ENCODE results near the gene CCDC97. TPM values are rescaled to one million over a fixed set of nuclear protein-coding genes. Genes with fewer than 3 reads are reported as not detected.

Gene CCDC97
- total RNA-seq, 1 donor: 9.0 TPM

DNA sequence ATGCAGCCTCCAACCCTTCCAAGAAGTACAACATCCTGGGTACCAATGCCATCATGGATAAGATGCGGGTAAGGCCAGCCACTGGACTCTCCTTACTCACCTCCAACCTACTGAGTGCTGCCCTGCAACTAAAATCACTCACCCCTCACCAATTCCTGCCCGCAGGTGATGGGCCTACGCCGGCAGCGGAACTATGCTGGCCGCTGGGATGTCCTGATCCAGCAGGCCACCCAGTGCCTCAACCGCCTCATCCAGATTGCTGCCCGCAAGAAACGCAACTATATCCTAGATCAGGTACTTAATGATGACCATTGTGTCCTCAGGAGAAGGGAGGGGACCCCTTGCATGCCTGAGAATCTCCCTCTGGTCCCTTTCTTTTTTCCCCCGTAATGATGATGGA is 15.6 kb upstream of the CCDC97 start:
- TF ChIP-seq, protein P1, sequence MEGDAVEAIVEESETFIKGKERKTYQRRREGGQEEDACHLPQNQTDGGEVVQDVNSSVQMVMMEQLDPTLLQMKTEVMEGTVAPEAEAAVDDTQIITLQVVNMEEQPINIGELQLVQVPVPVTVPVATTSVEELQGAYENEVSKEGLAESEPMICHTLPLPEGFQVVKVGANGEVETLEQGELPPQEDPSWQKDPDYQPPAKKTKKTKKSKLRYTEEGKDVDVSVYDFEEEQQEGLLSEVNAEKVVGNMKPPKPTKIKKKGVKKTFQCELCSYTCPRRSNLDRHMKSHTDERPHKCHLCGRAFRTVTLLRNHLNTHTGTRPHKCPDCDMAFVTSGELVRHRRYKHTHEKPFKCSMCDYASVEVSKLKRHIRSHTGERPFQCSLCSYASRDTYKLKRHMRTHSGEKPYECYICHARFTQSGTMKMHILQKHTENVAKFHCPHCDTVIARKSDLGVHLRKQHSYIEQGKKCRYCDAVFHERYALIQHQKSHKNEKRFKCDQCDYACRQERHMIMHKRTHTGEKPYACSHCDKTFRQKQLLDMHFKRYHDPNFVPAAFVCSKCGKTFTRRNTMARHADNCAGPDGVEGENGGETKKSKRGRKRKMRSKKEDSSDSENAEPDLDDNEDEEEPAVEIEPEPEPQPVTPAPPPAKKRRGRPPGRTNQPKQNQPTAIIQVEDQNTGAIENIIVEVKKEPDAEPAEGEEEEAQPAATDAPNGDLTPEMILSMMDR (IDR thresholded peaks at IDR 0.05; ENCODE audit: extremely low read depth, low read depth, low read length): no peak
- H3K4me2 ChIP-seq (ENCODE audit: insufficient read depth, low read length): no peak overlapping the region
- H3K9me3 ChIP-seq (ENCODE audit: low read depth, low read length): no peaks in the 10 kb centered on the region
- H3K27me3 ChIP-seq (ENCODE audit: insufficient read depth, low read length): no peaks in the 10 kb centered on the region
- H3K4me3 ChIP-seq (ENCODE audit: insufficient read depth, low read length): no peak overlapping the region
- peaks cover 94% of the 10 kb centered on the region for H3K36me3 ChIP-seq (ENCODE audit: insufficient read depth, low read length)
- peaks cover 26% of the 10 kb centered on the region for H3K4me1 ChIP-seq (ENCODE audit: insufficient read depth, low read length)
- no peak overlapping the region for H3K27ac ChIP-seq (ENCODE audit: low read depth, low read length)
- peaks cover 17% of the 10 kb centered on the region for H4K20me1 ChIP-seq (ENCODE audit: insufficient read depth, low read length)
- H2AFZ ChIP-seq (ENCODE audit: low read length): no peak overlapping the region
- peaks cover 49% of the 10 kb centered on the region for H3K79me2 ChIP-seq (ENCODE audit: insufficient read depth, low read length)
- no peak for DNase-seq (ENCODE audit: insufficient read length, low spot score, missing footprints)

- Histone ChIP-seq H3K27ac (ENCODE audit: low read depth, low read length) (peak overlapping the region; percentile 99), H3K4me1 (ENCODE audit: insufficient read depth, low read length) (peaks cover 34% of the 10 kb centered on the region), H3K4me3 (ENCODE audit: insufficient read depth, low read length) (no peak overlapping the region), H3K9me3 (ENCODE audit: low read depth, low read length) (no peaks in the 10 kb centered on the region), H2AFZ (ENCODE audit: low read length) (no peak overlapping the region), H3K4me2 (ENCODE audit: insufficient read depth, low read length) (no peak overlapping the region), H3K79me2 (ENCODE audit: insufficient read depth, low read length) (peaks cover 45% of the 10 kb centered on the region), H4K20me1 (ENCODE audit: insufficient read depth, low read length) (peaks cover 19% of the 10 kb centered on the region), H3K27me3 (ENCODE audit: insufficient read depth, low read length) (no peaks in the 10 kb centered on the region), H3K36me3 (ENCODE audit: insufficient read depth, low read length) (peaks cover 90% of the 10 kb centered on the region)
- DNase-seq (ENCODE audit: insufficient read length, low spot score, missing footprints): no peak
- TF ChIP-seq, protein P1 (IDR thresholded peaks at IDR 0.05; ENCODE audit: extremely low read depth, low read depth, low read length): no peak
Measured at GRCh38 chr19:41295499-41295898, 14.5 kb upstream of the CCDC97 start.

DNA sequence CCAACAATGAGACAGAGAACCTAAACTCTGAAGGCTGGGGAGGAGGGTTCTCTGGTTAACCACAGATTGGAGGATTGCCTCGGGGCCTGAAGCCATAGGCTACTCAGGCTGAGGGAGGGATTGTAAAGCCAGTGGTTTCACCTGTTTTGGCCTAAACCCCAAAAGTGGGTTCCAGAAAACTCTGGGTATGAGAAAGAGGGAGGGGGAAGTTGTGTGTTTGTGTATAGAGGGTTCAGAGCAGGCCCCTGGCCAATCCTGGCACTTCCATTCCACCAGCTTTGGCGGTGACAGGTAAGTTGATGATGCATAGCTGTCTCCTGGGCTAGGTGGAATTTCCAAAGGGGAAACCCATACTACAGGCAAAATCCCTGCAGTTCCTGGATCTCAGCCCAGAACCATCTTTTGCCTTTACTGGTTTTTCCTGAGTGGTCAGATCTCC is 13.5 kb upstream of the CCDC97 start:
- Histone ChIP-seq H3K36me3 (ENCODE audit: insufficient read depth, low read length) (peaks cover 92% of the 10 kb centered on the region), H3K4me2 (ENCODE audit: insufficient read depth, low read length) (no peak overlapping the region), H3K27me3 (ENCODE audit: insufficient read depth, low read length) (no peaks in the 10 kb centered on the region), H4K20me1 (ENCODE audit: insufficient read depth, low read length) (peaks cover 20% of the 10 kb centered on the region), H3K9me3 (ENCODE audit: low read depth, low read length) (no peaks in the 10 kb centered on the region), H3K27ac (ENCODE audit: low read depth, low read length) (peak overlapping the region; percentile 99), H3K4me3 (ENCODE audit: insufficient read depth, low read length) (no peak overlapping the region), H3K79me2 (ENCODE audit: insufficient read depth, low read length) (peaks cover 50% of the 10 kb centered on the region), H2AFZ (ENCODE audit: low read length) (no peak overlapping the region), H3K4me1 (ENCODE audit: insufficient read depth, low read length) (peaks cover 34% of the 10 kb centered on the region)
- TF ChIP-seq, protein P1 (IDR thresholded peaks at IDR 0.05; ENCODE audit: extremely low read depth, low read depth, low read length): no peak
- DNase-seq (ENCODE audit: insufficient read length, low spot score, missing footprints): no peak

DNA sequence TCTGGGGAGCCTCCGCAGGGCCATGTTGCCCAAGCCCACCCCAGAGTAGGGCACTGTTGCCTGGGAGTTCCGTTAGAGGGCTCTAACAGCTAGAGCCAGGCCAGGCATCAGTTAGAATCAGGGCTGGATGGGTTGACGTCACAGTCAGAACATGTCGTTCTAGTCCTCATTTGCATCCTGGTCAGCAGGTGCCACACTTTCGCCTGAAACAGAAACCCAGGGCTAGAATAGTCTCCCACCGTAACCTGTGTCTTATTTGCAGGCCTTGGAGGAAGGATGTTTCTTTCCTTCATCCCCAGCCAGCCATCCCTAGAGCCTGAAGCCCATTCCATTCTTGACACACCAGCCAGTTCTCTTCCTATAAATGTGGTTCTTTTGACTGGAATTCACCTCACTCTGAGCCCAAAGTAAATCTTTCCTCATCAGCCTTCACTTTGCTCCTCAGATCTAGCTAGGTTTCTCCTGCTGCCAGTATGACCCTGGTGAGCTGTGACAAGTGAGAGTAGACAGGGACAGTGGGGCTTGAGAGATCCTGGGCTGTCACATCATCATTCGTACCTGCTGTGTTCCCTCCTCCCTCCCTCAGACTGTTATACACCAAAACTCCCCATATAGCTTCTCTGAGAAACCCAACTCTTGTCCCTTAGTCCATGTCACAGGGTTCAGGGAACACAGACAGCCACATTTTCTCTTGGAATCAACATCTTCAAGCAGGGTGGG is 12.2 kb upstream of the CCDC97 start:
- peaks cover 34% of the 10 kb centered on the region for H3K4me1 ChIP-seq (ENCODE audit: insufficient read depth, low read length)
- H4K20me1 ChIP-seq (ENCODE audit: insufficient read depth, low read length): peaks cover 20% of the 10 kb centered on the region
- H2AFZ ChIP-seq (ENCODE audit: low read length): no peak overlapping the region
- H3K4me2 ChIP-seq (ENCODE audit: insufficient read depth, low read length): peak overlapping the region; percentile 37
- H3K27ac ChIP-seq (ENCODE audit: low read depth, low read length): peak overlapping the region; percentile 99
- peaks cover 48% of the 10 kb centered on the region for H3K79me2 ChIP-seq (ENCODE audit: insufficient read depth, low read length)
- H3K27me3 ChIP-seq (ENCODE audit: insufficient read depth, low read length): no peaks in the 10 kb centered on the region
- peaks cover 88% of the 10 kb centered on the region for H3K36me3 ChIP-seq (ENCODE audit: insufficient read depth, low read length)
- no peak overlapping the region for H3K4me3 ChIP-seq (ENCODE audit: insufficient read depth, low read length)
- TF ChIP-seq, protein P1 (IDR thresholded peaks at IDR 0.05; ENCODE audit: extremely low read depth, low read depth, low read length): no peak
- H3K9me3 ChIP-seq (ENCODE audit: low read depth, low read length): no peaks in the 10 kb centered on the region
- no peak for DNase-seq (ENCODE audit: insufficient read length, low spot score, missing footprints)
